HepG2 (cell line): Measurements from ENCODE around the gene CPNE4. TPM values are rescaled to one million over a fixed set of nuclear protein-coding genes. Genes with fewer than 3 reads are reported as not detected.

Experiments used
- DPF2 ChIP-seq: sonication (generic); formaldehyde crosslinking; IDR thresholded peaks from 2 replicates; pipeline ENCODE4 v1.4.0; 2020; ENCODE audit warnings: mild to moderate bottlenecking, low read depth, missing genetic modification reagents, borderline replicate concordance
- FOXK2 ChIP-seq: fragments of 450-650 bp; IDR thresholded peaks from 2 replicates; pipeline ENCODE4 v1.6.1; 2016
- JUND ChIP-seq: sonication (generic); formaldehyde crosslinking; IDR thresholded peaks from 2 replicates; pipeline ENCODE4 v1.8.0; 2022; ENCODE audit warnings: mild to moderate bottlenecking, missing genetic modification reagents
- MAF1 ChIP-seq: sonication (generic); formaldehyde crosslinking; IDR thresholded peaks from 2 replicates; pipeline ENCODE4 v1.5.0; 2020; ENCODE audit warnings: missing genetic modification reagents, borderline replicate concordance
- MLXIP ChIP-seq: sonication (generic); formaldehyde crosslinking; IDR thresholded peaks from 2 replicates; pipeline ENCODE4 v1.9.0; 2021; ENCODE audit warnings: missing genetic modification reagents, borderline replicate concordance
- NFKBIZ ChIP-seq: IDR thresholded peaks from 2 replicates; pipeline ENCODE4 v1.6.1; 2018; ENCODE audit warnings: missing genetic modification reagents, missing compliant biosample characterization
- NFYC ChIP-seq: IDR thresholded peaks from 2 replicates; pipeline ENCODE4 v1.6.1; 2016; ENCODE audit warnings: missing genetic modification reagents, missing compliant biosample characterization
- PCBP1 ChIP-seq: fragments of 200-400 bp; formaldehyde crosslinking; IDR thresholded peaks from 2 replicates; pipeline ENCODE4 v1.6.1; 2017; ENCODE audit warnings: mild to moderate bottlenecking, low read depth, low read length, borderline replicate concordance
- SATB2 ChIP-seq: sonication (generic); formaldehyde crosslinking; IDR thresholded peaks from 2 replicates; pipeline ENCODE4 v1.5.0; 2020; ENCODE audit warnings: missing genetic modification reagents
- ZMAT3 ChIP-seq: sonication (generic); formaldehyde crosslinking; conservative IDR thresholded peaks from 2 replicates; pipeline ENCODE4 v1.7.0; 2021; ENCODE audit warnings: missing genetic modification reagents
- ZNF512B ChIP-seq: sonication (generic); formaldehyde crosslinking; IDR thresholded peaks from 2 replicates; pipeline ENCODE4 v1.5.1; 2020; ENCODE audit warnings: missing genetic modification reagents, mild to moderate bottlenecking, borderline replicate concordance
- ZNF567 ChIP-seq: sonication (generic); formaldehyde crosslinking; IDR thresholded peaks from 2 replicates; pipeline ENCODE4 v1.8.1; 2023; ENCODE audit warnings: mild to moderate bottlenecking, missing genetic modification reagents, borderline replicate concordance
- ZNF570 ChIP-seq: sonication (generic); formaldehyde crosslinking; IDR thresholded peaks from 2 replicates; pipeline ENCODE4 v1.4.0; 2020; ENCODE audit warnings: mild to moderate bottlenecking, missing genetic modification reagents, borderline replicate concordance
- ZNF713 ChIP-seq: sonication (generic); formaldehyde crosslinking; IDR thresholded peaks from 2 replicates; pipeline ENCODE4 v1.4.0; 2020; ENCODE audit warnings: mild to moderate bottlenecking, missing genetic modification reagents
- ZNF850 ChIP-seq: sonication (generic); formaldehyde crosslinking; conservative IDR thresholded peaks from 2 replicates; pipeline ENCODE4 v1.9.0; 2021; ENCODE audit warnings: mild to moderate bottlenecking, missing genetic modification reagents
- polyA plus RNA-seq, 8 experiments: library from polyadenylated mRNA; depleted of rRNA in 3 of 8; stranded (reverse) in 7 of 8; unstranded in 1 of 8; fragments of >200 nt; fragmentation: Illumina TruSeq in 4 of 8; extraction: Trizol in 4 of 8; gene quantifications; 2 replicates each; pipeline versions ENCODE4 v1.2.1 to v1.2.3, GENCODE V29; 2011 to 2016; ENCODE audit warnings: low read depth in 4 of 8, missing spikeins in 1 of 8, mixed read lengths in 1 of 8; ENCODE audit not compliant: insufficient read depth in 1 of 8
- total RNA-seq, 5 experiments: library from RNA; depleted of rRNA; stranded (reverse); fragments of >200 nt; fragmentation: Illumina TruSeq; extraction: Trizol; gene quantifications; 2 replicates each; pipeline ENCODE4 v1.2.3, GENCODE V29; 2016; ENCODE audit warnings: low read depth in 1 of 5
- TF ChIP-seq, protein P1 (sequence below): sonication (generic); formaldehyde crosslinking; IDR thresholded peaks from 2 replicates; pipeline ENCODE4 v1.8.1; 2023; ENCODE audit warnings: mild to moderate bottlenecking, moderate library complexity, missing genetic modification reagents
- TF ChIP-seq, protein P2 (sequence below), 2 experiments: sonication (generic) in 1 of 2; formaldehyde crosslinking in 1 of 2; IDR thresholded peaks; 2 replicates each; pipeline versions ENCODE4 v1.4.0 to v1.6.1; 2018 to 2020; ENCODE audit warnings: missing genetic modification reagents in 2 of 2, borderline replicate concordance in 1 of 2, low read depth in 1 of 2, mild to moderate bottlenecking in 1 of 2, missing biosample characterization in 1 of 2
- TF ChIP-seq, protein P3 (sequence below): sonication (generic); formaldehyde crosslinking; IDR thresholded peaks from 2 replicates; pipeline ENCODE4 v1.4.0; 2020; ENCODE audit warnings: mild to moderate bottlenecking, low read depth, missing genetic modification reagents

CPNE4 gene
- total and polyA plus RNA-seq, 2 of the 13 experiments (the other 11 are each of a cell fraction or from before 2014, with no cell fraction given) = not detected

- TF ChIP-seq PCBP1 (no peak), ZMAT3 (peak; percentile 89; the same call in 1 of the 2 replicates), SATB2 (CRISPR knock-in tag) (peak; percentile 82; the same call in 1 of the 2 replicates), MLXIP (CRISPR knock-in tag) (peak; percentile 84), ZNF713 (no peak), FOXK2 (no peak), NFKBIZ (CRISPR knock-in tag) (no peak), JUND (CRISPR knock-in tag) (no peak), ZNF512B (CRISPR knock-in tag) (no peak), MAF1 (CRISPR knock-in tag) (peak; percentile 85; the same call in 1 of the 2 replicates), ZNF570 (CRISPR knock-in tag) (no peak), ZNF567 (CRISPR knock-in tag) (no peak), ZNF850 (CRISPR knock-in tag) (no peak), DPF2 (no peak), NFYC (CRISPR knock-in tag) (no peak)
- TF ChIP-seq, protein P1, sequence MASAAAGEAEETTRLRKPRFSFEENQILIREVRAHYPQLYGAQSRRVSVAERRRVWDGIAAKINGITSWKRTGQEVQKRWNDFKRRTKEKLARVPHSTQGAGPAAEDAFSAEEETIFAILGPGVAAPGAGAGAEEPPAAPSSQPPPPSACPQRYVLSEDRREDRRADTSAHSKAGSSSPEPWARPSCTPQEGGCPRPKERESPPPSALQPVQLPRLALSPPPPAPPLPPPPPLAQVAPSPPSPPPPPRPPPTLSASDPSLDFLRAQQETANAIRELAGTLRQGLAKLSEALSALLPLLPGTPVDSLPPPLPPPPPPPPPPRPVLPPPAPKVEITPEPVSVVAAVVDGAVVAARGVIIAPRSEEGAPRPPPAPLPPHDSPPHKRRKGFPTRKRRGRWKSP (CRISPR knock-in tag) = peak; percentile 46; the same call in 1 of the 2 replicates
- TF ChIP-seq, protein P2, sequence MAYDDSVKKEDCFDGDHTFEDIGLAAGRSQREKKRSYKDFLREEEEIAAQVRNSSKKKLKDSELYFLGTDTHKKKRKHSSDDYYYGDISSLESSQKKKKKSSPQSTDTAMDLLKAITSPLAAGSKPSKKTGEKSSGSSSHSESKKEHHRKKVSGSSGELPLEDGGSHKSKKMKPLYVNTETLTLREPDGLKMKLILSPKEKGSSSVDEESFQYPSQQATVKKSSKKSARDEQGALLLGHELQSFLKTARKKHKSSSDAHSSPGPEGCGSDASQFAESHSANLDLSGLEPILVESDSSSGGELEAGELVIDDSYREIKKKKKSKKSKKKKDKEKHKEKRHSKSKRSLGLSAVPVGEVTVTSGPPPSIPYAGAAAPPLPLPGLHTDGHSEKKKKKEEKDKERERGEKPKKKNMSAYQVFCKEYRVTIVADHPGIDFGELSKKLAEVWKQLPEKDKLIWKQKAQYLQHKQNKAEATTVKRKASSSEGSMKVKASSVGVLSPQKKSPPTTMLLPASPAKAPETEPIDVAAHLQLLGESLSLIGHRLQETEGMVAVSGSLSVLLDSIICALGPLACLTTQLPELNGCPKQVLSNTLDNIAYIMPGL (CRISPR knock-in tag; IDR thresholded peaks at IDR 0.05; ENCODE audit: borderline replicate concordance in 1 of 2, low read depth in 1 of 2) = peak; percentile 45 to 58; a peak in 2 of 4 replicates
- TF ChIP-seq, protein P3, sequence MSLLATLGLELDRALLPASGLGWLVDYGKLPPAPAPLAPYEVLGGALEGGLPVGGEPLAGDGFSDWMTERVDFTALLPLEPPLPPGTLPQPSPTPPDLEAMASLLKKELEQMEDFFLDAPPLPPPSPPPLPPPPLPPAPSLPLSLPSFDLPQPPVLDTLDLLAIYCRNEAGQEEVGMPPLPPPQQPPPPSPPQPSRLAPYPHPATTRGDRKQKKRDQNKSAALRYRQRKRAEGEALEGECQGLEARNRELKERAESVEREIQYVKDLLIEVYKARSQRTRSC (CRISPR knock-in tag) = no peak
Observed at GRCh38 chr3:132034486-132035464, at the start of gene CPNE4 (continued).
